ENCODE measurements around the gene RNPEP.

RNPEP gene

GRCh38 chr1:201988601-201989000 is 6.2 kb downstream of the RNPEP start:
- Histone ChIP-seq H3K9me2 (replicated peaks; ENCODE audit: insufficient read depth, low read length) (no peaks in the 10 kb centered on the region), H3K79me2 (ENCODE audit: insufficient read depth, low read length) (no peaks in the 10 kb centered on the region), H3K27me3 (ENCODE audit: low read length) (no peaks in the 10 kb centered on the region), H3K27ac (ENCODE audit: low read depth, low read length) (no peak overlapping the region), H3F3A (ENCODE audit: insufficient read depth) (no peaks in the 10 kb centered on the region), H3K36me3 (ENCODE audit: low read length) (no peaks in the 10 kb centered on the region), H3K4me3 (ENCODE audit: insufficient read depth, low read length, poor library complexity, severe bottlenecking) (no peak overlapping the region), H4K20me1 (ENCODE audit: low read depth, low read length) (no peaks in the 10 kb centered on the region), H3K4me2 (ENCODE audit: low read depth, low read length, poor library complexity, severe bottlenecking) (no peak overlapping the region), H3K9me3 (ENCODE audit: insufficient read depth, low read length) (no peaks in the 10 kb centered on the region), H3K9ac (ENCODE audit: low read length) (no peak overlapping the region), H2AFZ (ENCODE audit: low read depth, low read length, severe bottlenecking) (no peak overlapping the region)
- TF ChIP-seq CTCF (IDR thresholded peaks at IDR 0.05; ENCODE audit: insufficient read depth, low read length, poor library complexity, severe bottlenecking) = no peak
- no peak for TF ChIP-seq EZH2phosphoT487 (conservative IDR thresholded peaks at IDR 0.05; ENCODE audit: low read length)

GRCh38 chr1:201989354-201990128 is 7.1 kb downstream of the RNPEP start:
- TF ChIP-seq CTCF (IDR thresholded peaks at IDR 0.05; ENCODE audit: insufficient read depth, low read length, poor library complexity, severe bottlenecking) (no peak), EZH2phosphoT487 (conservative IDR thresholded peaks at IDR 0.05; ENCODE audit: low read length) (no peak)
- Histone ChIP-seq H3K4me3 (ENCODE audit: insufficient read depth, low read length, poor library complexity, severe bottlenecking) (no peak overlapping the region), H3K27ac (ENCODE audit: low read depth, low read length) (no peak overlapping the region), H4K20me1 (ENCODE audit: low read depth, low read length) (no peaks in the 10 kb centered on the region), H2AFZ (ENCODE audit: low read depth, low read length, severe bottlenecking) (no peak overlapping the region), H3K36me3 (ENCODE audit: low read length) (no peaks in the 10 kb centered on the region), H3K4me2 (ENCODE audit: low read depth, low read length, poor library complexity, severe bottlenecking) (no peak overlapping the region), H3K9me2 (replicated peaks; ENCODE audit: insufficient read depth, low read length) (no peaks in the 10 kb centered on the region), H3K9me3 (ENCODE audit: insufficient read depth, low read length) (no peaks in the 10 kb centered on the region), H3K9ac (ENCODE audit: low read length) (no peak overlapping the region), H3F3A (ENCODE audit: insufficient read depth) (no peaks in the 10 kb centered on the region), H3K27me3 (ENCODE audit: low read length) (no peaks in the 10 kb centered on the region), H3K79me2 (ENCODE audit: insufficient read depth, low read length) (no peaks in the 10 kb centered on the region)

GRCh38 chr1:201990427-201990826 is 8.0 kb downstream of the RNPEP start:
- Histone ChIP-seq H4K20me1 (ENCODE audit: low read depth, low read length) (no peaks in the 10 kb centered on the region), H3K36me3 (ENCODE audit: low read length) (no peaks in the 10 kb centered on the region)

More at GRCh38 chr1:201990427-201990826, 8.0 kb downstream of the RNPEP start:
- Histone ChIP-seq H3K9me2 (replicated peaks; ENCODE audit: insufficient read depth, low read length) (no peaks in the 10 kb centered on the region), H3K4me3 (ENCODE audit: insufficient read depth, low read length, poor library complexity, severe bottlenecking) (no peak overlapping the region), H3K79me2 (ENCODE audit: insufficient read depth, low read length) (no peaks in the 10 kb centered on the region), H3K9me3 (ENCODE audit: insufficient read depth, low read length) (no peaks in the 10 kb centered on the region), H3F3A (ENCODE audit: insufficient read depth) (no peaks in the 10 kb centered on the region), H3K9ac (ENCODE audit: low read length) (no peak overlapping the region), H3K4me2 (ENCODE audit: low read depth, low read length, poor library complexity, severe bottlenecking) (no peak overlapping the region), H3K27me3 (ENCODE audit: low read length) (no peaks in the 10 kb centered on the region), H2AFZ (ENCODE audit: low read depth, low read length, severe bottlenecking) (no peak overlapping the region), H3K27ac (ENCODE audit: low read depth, low read length) (no peak overlapping the region)
- TF ChIP-seq EZH2phosphoT487 (conservative IDR thresholded peaks at IDR 0.05; ENCODE audit: low read length) = no peak
- TF ChIP-seq CTCF (IDR thresholded peaks at IDR 0.05; ENCODE audit: insufficient read depth, low read length, poor library complexity, severe bottlenecking) = no peak
